ENCODE measurements around the gene SEMG1.

GRCh38 chr20:45258259-45258658 is 51.4 kb downstream of the SEMG1 start:
- TF ChIP-seq CTCF (IDR thresholded peaks at IDR 0.05) (no peak), POLR2A (IDR thresholded peaks at IDR 0.05) (no peak)

Measured in sigmoid colon (tissue), 3 donors.